Measurements from ENCODE around the gene BCR.

- no peak for TF ChIP-seq YY1 (IDR thresholded peaks at IDR 0.05; ENCODE audit: insufficient read depth, insufficient read length)
- no peak for TF ChIP-seq ZNF274 (IDR thresholded peaks at IDR 0.05; ENCODE audit: low read depth, low read length)
Measured at GRCh38 chr22:23272834-23273233, 92.5 kb downstream of the BCR start.

Measured in NT2/D1 (cell line).